Nephron (organoid): ENCODE data around the gene GATM.
"Not testable (repeated sequence)": the region's sequence is repeated elsewhere in the genome, so short reads cannot be mapped to it uniquely, and the experiment has no call there.

Source experiments
- H3K27ac Mint-ChIP-seq, 3 experiments: 2 replicates each; pipeline ENCODE4 v1.8.0; 2020; ENCODE audit warnings: mixed read lengths in 3 of 3, mild to moderate bottlenecking in 2 of 3, moderate library complexity in 1 of 3
- H3K27me3 Mint-ChIP-seq: 2 replicates; pipeline ENCODE4 v1.8.0; 2021; ENCODE audit warnings: low read depth, mild to moderate bottlenecking, moderate library complexity, mixed read lengths
- H3K36me3 Mint-ChIP-seq: 2 replicates; pipeline ENCODE4 v1.8.0; 2020; ENCODE audit warnings: low read depth, mixed read lengths
- H3K4me1 Mint-ChIP-seq: 2 replicates; pipeline ENCODE4 v1.8.0; 2020; ENCODE audit warnings: mixed read lengths
- H3K4me3 Mint-ChIP-seq, 3 experiments: 2 replicates each; pipeline ENCODE4 v1.8.0; 2020; ENCODE audit warnings: mild to moderate bottlenecking in 3 of 3, mixed read lengths in 3 of 3, moderate library complexity in 2 of 3
- H3K9me3 Mint-ChIP-seq: 2 replicates; pipeline ENCODE4 v1.8.0; 2020; ENCODE audit warnings: mixed read lengths
- TF ChIP-seq, protein P1 (sequence below), 3 experiments: fragments of 200-600 bp; sonication (generic); IDR thresholded peaks; one replicate each; pipeline ENCODE4 v1.5.0; 2021; ENCODE audit warnings: antibody characterized with exemption in 3 of 3; ENCODE audit not compliant: unreplicated experiment in 3 of 3

GATM gene

GRCh38 chr15:45326280-45326679 lies 52.1 kb downstream of the GATM start:
- TF ChIP-seq, protein P1, sequence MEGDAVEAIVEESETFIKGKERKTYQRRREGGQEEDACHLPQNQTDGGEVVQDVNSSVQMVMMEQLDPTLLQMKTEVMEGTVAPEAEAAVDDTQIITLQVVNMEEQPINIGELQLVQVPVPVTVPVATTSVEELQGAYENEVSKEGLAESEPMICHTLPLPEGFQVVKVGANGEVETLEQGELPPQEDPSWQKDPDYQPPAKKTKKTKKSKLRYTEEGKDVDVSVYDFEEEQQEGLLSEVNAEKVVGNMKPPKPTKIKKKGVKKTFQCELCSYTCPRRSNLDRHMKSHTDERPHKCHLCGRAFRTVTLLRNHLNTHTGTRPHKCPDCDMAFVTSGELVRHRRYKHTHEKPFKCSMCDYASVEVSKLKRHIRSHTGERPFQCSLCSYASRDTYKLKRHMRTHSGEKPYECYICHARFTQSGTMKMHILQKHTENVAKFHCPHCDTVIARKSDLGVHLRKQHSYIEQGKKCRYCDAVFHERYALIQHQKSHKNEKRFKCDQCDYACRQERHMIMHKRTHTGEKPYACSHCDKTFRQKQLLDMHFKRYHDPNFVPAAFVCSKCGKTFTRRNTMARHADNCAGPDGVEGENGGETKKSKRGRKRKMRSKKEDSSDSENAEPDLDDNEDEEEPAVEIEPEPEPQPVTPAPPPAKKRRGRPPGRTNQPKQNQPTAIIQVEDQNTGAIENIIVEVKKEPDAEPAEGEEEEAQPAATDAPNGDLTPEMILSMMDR (IDR thresholded peaks at IDR 0.05; ENCODE audit: unreplicated experiment in 3 of 3) = no peak
- Mint-ChIP-seq H3K4me1 (no peaks in the 10 kb centered on the region), H3K9me3 (no peaks in the 10 kb centered on the region), H3K27ac (no peak overlapping the region), H3K36me3 (no peaks in the 10 kb centered on the region), H3K4me3 (no peak overlapping the region), H3K27me3 (peaks cover 6% of the 10 kb centered on the region)

GRCh38 chr15:45320581-45321205 lies 57.7 kb downstream of the GATM start:
- Mint-ChIP-seq H3K4me3 (no peak overlapping the region), H3K36me3 (no peaks in the 10 kb centered on the region), H3K27ac (peak overlapping the region in 1 of 3 experiments; percentile 40), H3K27me3 (peaks cover 3% of the 10 kb centered on the region), H3K4me1 (no peaks in the 10 kb centered on the region), H3K9me3 (no peaks in the 10 kb centered on the region)
- TF ChIP-seq, protein P1 (IDR thresholded peaks at IDR 0.05; ENCODE audit: unreplicated experiment in 3 of 3) = no peak

- no peaks in the 10 kb centered on the region for H3K36me3 Mint-ChIP-seq
- TF ChIP-seq, protein P1 (IDR thresholded peaks at IDR 0.05; ENCODE audit: unreplicated experiment in 3 of 3) = no peak
- no peaks in the 10 kb centered on the region for H3K9me3 Mint-ChIP-seq
- H3K4me3 Mint-ChIP-seq = no peak overlapping the region
- H3K27me3 Mint-ChIP-seq = peaks cover 3% of the 10 kb centered on the region
- H3K4me1 Mint-ChIP-seq = no peaks in the 10 kb centered on the region
- no peak overlapping the region for H3K27ac Mint-ChIP-seq
Measured at GRCh38 chr15:45319472-45320214, 58.7 kb downstream of the GATM start.

GRCh38 chr15:45314960-45315359 lies 63.4 kb downstream of the GATM start:
- H3K36me3 Mint-ChIP-seq = no peaks in the 10 kb centered on the region
- no peak overlapping the region for H3K27ac Mint-ChIP-seq
- H3K27me3 Mint-ChIP-seq = peaks cover 3% of the 10 kb centered on the region
- no peak overlapping the region for H3K4me3 Mint-ChIP-seq
- H3K9me3 Mint-ChIP-seq = no peaks in the 10 kb centered on the region
- TF ChIP-seq, protein P1 (IDR thresholded peaks at IDR 0.05; ENCODE audit: unreplicated experiment in 3 of 3) = peak in 2 of 3 experiments; percentile 17 to 33
- no peaks in the 10 kb centered on the region for H3K4me1 Mint-ChIP-seq

DNA sequence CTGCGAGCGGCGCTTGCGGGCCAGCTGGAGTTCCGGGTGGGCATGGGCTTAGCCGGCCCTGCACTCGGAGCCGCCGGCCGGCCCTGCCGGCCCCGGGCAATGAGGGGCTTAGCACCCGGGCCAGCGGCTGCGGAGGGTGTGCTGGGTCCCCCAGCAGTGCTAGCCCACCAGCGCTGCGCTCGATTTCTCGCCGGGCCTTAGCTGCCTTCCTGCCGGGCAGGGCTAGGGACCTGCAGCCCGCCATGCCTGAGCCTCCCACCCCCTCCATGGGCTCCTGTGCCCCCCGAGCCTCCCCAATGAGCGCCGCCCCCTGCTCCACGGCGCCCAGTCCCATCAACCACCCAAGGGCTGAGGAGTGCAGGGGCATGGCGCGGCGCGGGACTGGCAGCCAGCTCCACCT lies 64.2 kb downstream of the GATM start:
- not testable (repeated sequence) for H3K4me1 Mint-ChIP-seq, H3K27ac Mint-ChIP-seq, H3K9me3 Mint-ChIP-seq, H3K27me3 Mint-ChIP-seq, H3K4me3 Mint-ChIP-seq, H3K36me3 Mint-ChIP-seq
